ENCODE data around the gene ARHGAP15. TPM values are rescaled to one million over a fixed set of nuclear protein-coding genes. Genes with fewer than 3 reads are reported as not detected.

ARHGAP15 gene
- total and polyA plus RNA-seq, 2 experiments from 2014 or later: 0.26 TPM; not detected in 1

DNA sequence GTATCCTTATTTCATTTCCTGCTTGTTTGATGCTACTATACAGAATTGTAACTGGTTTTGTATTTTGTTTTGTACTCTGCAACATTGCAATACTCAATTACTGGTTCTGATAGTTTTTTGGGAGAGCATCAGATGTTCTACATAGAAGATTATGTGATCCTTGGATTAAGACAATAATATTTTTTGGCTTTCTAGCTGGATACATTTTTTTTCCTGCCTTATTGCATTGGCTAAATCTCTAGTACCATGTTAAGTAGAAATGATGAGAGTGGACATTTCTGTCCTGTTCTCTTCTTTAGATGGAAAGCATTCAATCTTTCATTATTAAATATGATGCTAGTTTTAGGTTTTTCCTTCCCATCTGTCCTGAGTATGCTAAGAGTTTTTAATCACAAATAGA is 523.5 kb downstream of the ARHGAP15 start:
- Mint-ChIP-seq H3K27ac (no peak overlapping the region), H3K27me3 (ENCODE audit: insufficient read depth, low read depth, poor library complexity) (peaks cover 2% of the 10 kb centered on the region), H3K4me3 (no peak overlapping the region), H3K4me1 (no peaks in the 10 kb centered on the region), H3K9me3 (peaks cover 10% of the 10 kb centered on the region; the same call in 2 of the 3 replicates), H3K36me3 (ENCODE audit: low read depth) (0 out of 3 replicates have a peak, but pooled peaks cover 2% of the 10 kb centered on the region)
- TF ChIP-seq ZNF462 (CRISPR knock-in tag; IDR thresholded peaks at IDR 0.05) (no peak), EZH2 (IDR thresholded peaks at IDR 0.05; ENCODE audit: low read depth, unreplicated experiment) (no peak), CTCF (conservative IDR thresholded peaks at IDR 0.05; ENCODE audit: low read depth in 2 of 2) (no peak), NANOG (IDR thresholded peaks at IDR 0.05; ENCODE audit: borderline replicate concordance) (no peak), ZNF331 (CRISPR knock-in tag; IDR thresholded peaks at IDR 0.05; ENCODE audit: low read depth) (no peak), ETS1 (IDR thresholded peaks at IDR 0.05) (no peak), CREB1 (CRISPR knock-in tag; IDR thresholded peaks at IDR 0.05; ENCODE audit: low read depth) (no peak), STAT1 (IDR thresholded peaks at IDR 0.05; ENCODE audit: unreplicated experiment) (no peak), ZNF114 (CRISPR knock-in tag; IDR thresholded peaks at IDR 0.05) (no peak), JUNB (IDR thresholded peaks at IDR 0.05; ENCODE audit: unreplicated experiment) (no peak), EZH2phosphoT487 (IDR thresholded peaks at IDR 0.05; ENCODE audit: unreplicated experiment) (no peak), POLR2AphosphoS5 (IDR thresholded peaks at IDR 0.05; ENCODE audit: low read depth) (no peak)
- TF ChIP-seq, protein P1, sequence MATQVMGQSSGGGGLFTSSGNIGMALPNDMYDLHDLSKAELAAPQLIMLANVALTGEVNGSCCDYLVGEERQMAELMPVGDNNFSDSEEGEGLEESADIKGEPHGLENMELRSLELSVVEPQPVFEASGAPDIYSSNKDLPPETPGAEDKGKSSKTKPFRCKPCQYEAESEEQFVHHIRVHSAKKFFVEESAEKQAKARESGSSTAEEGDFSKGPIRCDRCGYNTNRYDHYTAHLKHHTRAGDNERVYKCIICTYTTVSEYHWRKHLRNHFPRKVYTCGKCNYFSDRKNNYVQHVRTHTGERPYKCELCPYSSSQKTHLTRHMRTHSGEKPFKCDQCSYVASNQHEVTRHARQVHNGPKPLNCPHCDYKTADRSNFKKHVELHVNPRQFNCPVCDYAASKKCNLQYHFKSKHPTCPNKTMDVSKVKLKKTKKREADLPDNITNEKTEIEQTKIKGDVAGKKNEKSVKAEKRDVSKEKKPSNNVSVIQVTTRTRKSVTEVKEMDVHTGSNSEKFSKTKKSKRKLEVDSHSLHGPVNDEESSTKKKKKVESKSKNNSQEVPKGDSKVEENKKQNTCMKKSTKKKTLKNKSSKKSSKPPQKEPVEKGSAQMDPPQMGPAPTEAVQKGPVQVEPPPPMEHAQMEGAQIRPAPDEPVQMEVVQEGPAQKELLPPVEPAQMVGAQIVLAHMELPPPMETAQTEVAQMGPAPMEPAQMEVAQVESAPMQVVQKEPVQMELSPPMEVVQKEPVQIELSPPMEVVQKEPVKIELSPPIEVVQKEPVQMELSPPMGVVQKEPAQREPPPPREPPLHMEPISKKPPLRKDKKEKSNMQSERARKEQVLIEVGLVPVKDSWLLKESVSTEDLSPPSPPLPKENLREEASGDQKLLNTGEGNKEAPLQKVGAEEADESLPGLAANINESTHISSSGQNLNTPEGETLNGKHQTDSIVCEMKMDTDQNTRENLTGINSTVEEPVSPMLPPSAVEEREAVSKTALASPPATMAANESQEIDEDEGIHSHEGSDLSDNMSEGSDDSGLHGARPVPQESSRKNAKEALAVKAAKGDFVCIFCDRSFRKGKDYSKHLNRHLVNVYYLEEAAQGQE (IDR thresholded peaks at IDR 0.05; ENCODE audit: unreplicated experiment): no peak
- Histone ChIP-seq H3K4me2 (no peak overlapping the region), H3K27me3 (ENCODE audit: insufficient read depth) (no peaks in the 10 kb centered on the region), H2AFZ (no peak overlapping the region), H3K4me3 (no peak overlapping the region), H3K36me3 (ENCODE audit: insufficient read depth) (no peaks in the 10 kb centered on the region), H3K27ac (ENCODE audit: low read depth) (no peak overlapping the region), H3K79me2 (replicated peaks; ENCODE audit: insufficient read depth) (no peaks in the 10 kb centered on the region), H3K9me2 (ENCODE audit: insufficient read depth) (no peaks in the 10 kb centered on the region), H3K4me1 (ENCODE audit: insufficient read depth) (no peaks in the 10 kb centered on the region), H4K20me1 (replicated peaks; ENCODE audit: insufficient read depth) (no peaks in the 10 kb centered on the region), H3F3A (replicated peaks; ENCODE audit: low read depth) (no peaks in the 10 kb centered on the region)
- ATAC-seq (no peak), DNase-seq (ENCODE audit: low spot score) (no peak)

Data from GM23338 (cell line).